C4-2B (cell line): ENCODE data around the gene LRTM2.

Experiments used
- ZFX ChIP-seq: fragments of 450-650 bp; IDR thresholded peaks from 2 replicates; pipeline ENCODE4 v1.6.1; 2017
- TF ChIP-seq, protein P1 (sequence below): fragments of 450-650 bp; conservative IDR thresholded peaks from 2 replicates; pipeline ENCODE4 v1.5.1; 2017; ENCODE audit warnings: mild to moderate bottlenecking

DNA sequence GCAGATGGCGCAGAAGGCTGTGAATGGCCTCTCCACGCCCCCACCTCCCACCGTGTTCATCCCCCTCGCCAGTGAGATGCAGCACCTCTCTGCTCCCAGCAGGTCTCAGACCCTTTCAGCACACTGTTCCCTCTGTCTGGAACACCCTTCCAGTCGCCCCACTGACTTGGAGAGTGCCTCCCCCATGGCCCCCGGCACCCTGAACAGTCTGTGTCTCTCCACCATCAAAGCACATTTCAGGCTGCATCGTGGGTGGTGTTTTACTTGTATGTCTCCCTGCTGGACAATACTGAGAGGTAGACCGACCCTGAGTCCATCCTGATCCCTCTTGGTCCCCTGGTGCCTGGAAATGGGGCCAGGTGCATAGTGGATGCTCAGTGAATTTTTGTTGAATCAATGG is 63.1 kb downstream of the LRTM2 start:
- TF ChIP-seq ZFX: no peak
- TF ChIP-seq, protein P1, sequence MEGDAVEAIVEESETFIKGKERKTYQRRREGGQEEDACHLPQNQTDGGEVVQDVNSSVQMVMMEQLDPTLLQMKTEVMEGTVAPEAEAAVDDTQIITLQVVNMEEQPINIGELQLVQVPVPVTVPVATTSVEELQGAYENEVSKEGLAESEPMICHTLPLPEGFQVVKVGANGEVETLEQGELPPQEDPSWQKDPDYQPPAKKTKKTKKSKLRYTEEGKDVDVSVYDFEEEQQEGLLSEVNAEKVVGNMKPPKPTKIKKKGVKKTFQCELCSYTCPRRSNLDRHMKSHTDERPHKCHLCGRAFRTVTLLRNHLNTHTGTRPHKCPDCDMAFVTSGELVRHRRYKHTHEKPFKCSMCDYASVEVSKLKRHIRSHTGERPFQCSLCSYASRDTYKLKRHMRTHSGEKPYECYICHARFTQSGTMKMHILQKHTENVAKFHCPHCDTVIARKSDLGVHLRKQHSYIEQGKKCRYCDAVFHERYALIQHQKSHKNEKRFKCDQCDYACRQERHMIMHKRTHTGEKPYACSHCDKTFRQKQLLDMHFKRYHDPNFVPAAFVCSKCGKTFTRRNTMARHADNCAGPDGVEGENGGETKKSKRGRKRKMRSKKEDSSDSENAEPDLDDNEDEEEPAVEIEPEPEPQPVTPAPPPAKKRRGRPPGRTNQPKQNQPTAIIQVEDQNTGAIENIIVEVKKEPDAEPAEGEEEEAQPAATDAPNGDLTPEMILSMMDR: no peak
